ENCODE results near the gene DRC1.

DRC1 gene

GRCh38 chr2:26489213-26489850, 87.6 kb downstream of the DRC1 start:
- DNase-seq (ENCODE audit: low read depth in 1 of 2, low spot score in 1 of 2): no peak

- DNase-seq (ENCODE audit: low read depth in 1 of 2, low spot score in 1 of 2): no peak
Measured at GRCh38 chr2:26491563-26492167, 89.9 kb downstream of the DRC1 start.

- DNase-seq (ENCODE audit: low read depth in 1 of 2, low spot score in 1 of 2): no peak
Measured at GRCh38 chr2:26492749-26493515, 91.2 kb downstream of the DRC1 start.

GRCh38 chr2:26493566-26493965, 91.8 kb downstream of the DRC1 start:
- DNase-seq (ENCODE audit: low read depth in 1 of 2, low spot score in 1 of 2): no peak

GRCh38 chr2:26494199-26494598, 92.5 kb downstream of the DRC1 start:
- no peak for DNase-seq (ENCODE audit: low read depth in 1 of 2, low spot score in 1 of 2)

- DNase-seq (ENCODE audit: low read depth in 1 of 2, low spot score in 1 of 2): no peak
Measured at GRCh38 chr2:26494891-26495290, 93.2 kb downstream of the DRC1 start.

GRCh38 chr2:26495705-26496297, 94.1 kb downstream of the DRC1 start:
- DNase-seq (ENCODE audit: low read depth in 1 of 2, low spot score in 1 of 2): no peak

GRCh38 chr2:26500406-26500805, 98.7 kb downstream of the DRC1 start:
- no peak for DNase-seq (ENCODE audit: low read depth in 1 of 2, low spot score in 1 of 2)

GRCh38 chr2:26503231-26503880, 101.6 kb downstream of the DRC1 start:
- DNase-seq (ENCODE audit: low read depth in 1 of 2, low spot score in 1 of 2): peak; percentile 69 to 79

GRCh38 chr2:26504002-26504401, 102.3 kb downstream of the DRC1 start:
- no peak for DNase-seq (ENCODE audit: low read depth in 1 of 2, low spot score in 1 of 2)

GRCh38 chr2:26506279-26506678, 104.6 kb downstream of the DRC1 start:
- no peak for DNase-seq (ENCODE audit: low read depth in 1 of 2, low spot score in 1 of 2)
